Nephron (organoid): ENCODE results near the gene MYT1.

Experiments used
- H3K27ac Mint-ChIP-seq, 3 experiments: 2 replicates each; pipeline ENCODE4 v1.8.0; 2020; ENCODE audit warnings: mixed read lengths in 3 of 3, mild to moderate bottlenecking in 2 of 3, moderate library complexity in 1 of 3
- H3K27me3 Mint-ChIP-seq: 2 replicates; pipeline ENCODE4 v1.8.0; 2021; ENCODE audit warnings: low read depth, mild to moderate bottlenecking, moderate library complexity, mixed read lengths
- H3K36me3 Mint-ChIP-seq: 2 replicates; pipeline ENCODE4 v1.8.0; 2020; ENCODE audit warnings: low read depth, mixed read lengths
- H3K4me1 Mint-ChIP-seq: 2 replicates; pipeline ENCODE4 v1.8.0; 2020; ENCODE audit warnings: mixed read lengths
- H3K4me3 Mint-ChIP-seq, 3 experiments: 2 replicates each; pipeline ENCODE4 v1.8.0; 2020; ENCODE audit warnings: mild to moderate bottlenecking in 3 of 3, mixed read lengths in 3 of 3, moderate library complexity in 2 of 3
- H3K9me3 Mint-ChIP-seq: 2 replicates; pipeline ENCODE4 v1.8.0; 2020; ENCODE audit warnings: mixed read lengths
- CTCF ChIP-seq, 3 experiments: fragments of 200-600 bp; sonication (generic); IDR thresholded peaks; one replicate each; pipeline ENCODE4 v1.5.0; 2021; ENCODE audit warnings: antibody characterized with exemption in 3 of 3; ENCODE audit not compliant: unreplicated experiment in 3 of 3

The MYT1 gene

GRCh38 chr20:64261138-64261537 lies 96.9 kb downstream of the MYT1 start:
- Mint-ChIP-seq H3K27me3 (no peaks in the 10 kb centered on the region), H3K9me3 (no peaks in the 10 kb centered on the region), H3K36me3 (peaks cover 21% of the 10 kb centered on the region), H3K27ac (peak overlapping the region; percentile 89 to 93 (median 93)), H3K4me3 (peak overlapping the region; percentile 62 to 70 (median 62)), H3K4me1 (peaks cover 71% of the 10 kb centered on the region)
- TF ChIP-seq CTCF (IDR thresholded peaks at IDR 0.05; ENCODE audit: unreplicated experiment in 3 of 3), result no peak

GRCh38 chr20:64264091-64264490 lies 99.8 kb downstream of the MYT1 start:
- H3K27ac Mint-ChIP-seq, result no peak overlapping the region
- no peaks in the 10 kb centered on the region for H3K27me3 Mint-ChIP-seq
- H3K36me3 Mint-ChIP-seq, result peaks cover 36% of the 10 kb centered on the region
- peaks cover 44% of the 10 kb centered on the region for H3K4me1 Mint-ChIP-seq
- H3K4me3 Mint-ChIP-seq, result no peak overlapping the region
- no peaks in the 10 kb centered on the region for H3K9me3 Mint-ChIP-seq
- TF ChIP-seq CTCF (IDR thresholded peaks at IDR 0.05; ENCODE audit: unreplicated experiment in 3 of 3), result no peak

DNA sequence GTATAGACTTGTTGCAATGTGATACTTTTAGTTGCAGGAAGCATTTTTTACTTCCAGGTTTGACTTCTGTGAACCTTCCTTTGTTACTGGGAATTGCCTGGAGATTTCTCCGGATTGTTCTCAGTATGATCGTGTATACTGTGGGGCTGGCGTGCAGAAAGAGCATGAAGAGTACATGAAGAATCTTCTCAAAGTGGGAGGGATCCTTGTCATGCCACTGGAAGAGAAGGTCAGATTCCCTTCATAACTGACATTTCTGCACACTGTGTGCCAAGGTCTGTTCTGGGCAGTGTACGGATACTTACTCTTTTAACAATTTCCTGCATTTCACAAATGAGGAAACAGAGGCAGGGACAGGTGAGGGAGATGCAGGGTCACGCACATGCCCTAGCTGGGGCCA lies 100.9 kb downstream of the MYT1 start:
- H3K27me3 Mint-ChIP-seq, result no peaks in the 10 kb centered on the region
- peak overlapping the region; percentile 17 to 71 (median 32) for H3K27ac Mint-ChIP-seq
- peak overlapping the region in 2 of 3 experiments; percentile 7 for H3K4me3 Mint-ChIP-seq
- H3K4me1 Mint-ChIP-seq, result peaks cover 35% of the 10 kb centered on the region
- peaks cover 47% of the 10 kb centered on the region for H3K36me3 Mint-ChIP-seq
- TF ChIP-seq CTCF (IDR thresholded peaks at IDR 0.05; ENCODE audit: unreplicated experiment in 3 of 3), result no peak
- H3K9me3 Mint-ChIP-seq, result no peaks in the 10 kb centered on the region

DNA sequence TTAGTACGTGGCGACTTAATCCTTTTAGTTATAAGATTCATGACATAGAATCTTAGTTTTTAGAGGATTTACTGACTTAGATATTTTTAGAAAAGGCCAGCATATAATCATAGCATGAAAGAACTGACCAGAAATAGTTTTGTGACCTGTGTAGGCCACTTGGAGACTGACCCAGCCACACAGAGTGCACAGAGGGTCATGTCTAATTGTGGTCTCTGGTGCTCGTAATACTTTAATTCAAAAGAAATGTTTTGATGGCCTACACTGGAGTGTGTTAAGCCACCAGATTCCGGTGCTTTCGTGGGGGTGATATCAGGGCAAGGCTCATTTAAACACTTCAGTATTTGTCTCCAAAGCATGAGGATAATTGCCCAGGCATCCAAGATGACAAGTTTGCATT lies 102.7 kb downstream of the MYT1 start:
- Mint-ChIP-seq H3K36me3 (peaks cover 53% of the 10 kb centered on the region), H3K27ac (no peak overlapping the region), H3K27me3 (no peaks in the 10 kb centered on the region), H3K4me3 (no peak overlapping the region), H3K9me3 (no peaks in the 10 kb centered on the region), H3K4me1 (peaks cover 20% of the 10 kb centered on the region)
- no peak for TF ChIP-seq CTCF (IDR thresholded peaks at IDR 0.05; ENCODE audit: unreplicated experiment in 3 of 3)

- Mint-ChIP-seq H3K36me3 (peaks cover 54% of the 10 kb centered on the region), H3K27me3 (no peaks in the 10 kb centered on the region), H3K4me1 (peaks cover 15% of the 10 kb centered on the region), H3K4me3 (no peak overlapping the region), H3K9me3 (no peaks in the 10 kb centered on the region), H3K27ac (no peak overlapping the region)
- no peak for TF ChIP-seq CTCF (IDR thresholded peaks at IDR 0.05; ENCODE audit: unreplicated experiment in 3 of 3)
Measured at GRCh38 chr20:64268174-64268573, 103.9 kb downstream of the MYT1 start.

- no peak for TF ChIP-seq CTCF (IDR thresholded peaks at IDR 0.05; ENCODE audit: unreplicated experiment in 3 of 3)
- Mint-ChIP-seq H3K4me1 (peaks cover 7% of the 10 kb centered on the region), H3K9me3 (no peaks in the 10 kb centered on the region), H3K4me3 (no peak overlapping the region), H3K27ac (peak overlapping the region in 1 of 3 experiments; percentile 31), H3K27me3 (no peaks in the 10 kb centered on the region), H3K36me3 (peaks cover 60% of the 10 kb centered on the region)
Measured at GRCh38 chr20:64269604-64270411, 105.6 kb downstream of the MYT1 start.
